Right atrium auricular region (tissue), 2 donors: ENCODE data around the gene CEP164. TPM values are rescaled to one million over a fixed set of nuclear protein-coding genes. Genes with fewer than 3 reads are reported as not detected.

Source experiments
- DNase-seq: peaks from one replicate; pipeline ENCODE4 v3.0.0-alpha.2; 2019; ENCODE audit warnings: low spot score
- H3K27ac ChIP-seq, 2 donors: fragments of 200-600 bp; sonication (generic); 1 replicate in 1 of 2; 2 replicates in 1 of 2; pipeline ENCODE4 v1.5.1; 2016 to 2019
- H3K27me3 ChIP-seq, 2 donors: fragments of 200-600 bp; sonication (generic); one replicate each; pipeline versions ENCODE4 v1.5.1 to v1.6.0; 2017 to 2019
- H3K36me3 ChIP-seq: fragments of 200-600 bp; sonication (generic); one replicate; pipeline ENCODE4 v1.5.1; 2016
- H3K4me1 ChIP-seq, 2 donors: fragments of 200-600 bp; sonication (generic); one replicate each; pipeline versions ENCODE4 v1.5.1 to v1.6.0; 2017 to 2019
- H3K4me3 ChIP-seq, 2 donors: fragments of 200-600 bp; sonication (generic); 1 replicate in 1 of 2; 2 replicates in 1 of 2; pipeline ENCODE4 v1.5.1; 2017 to 2019; ENCODE audit warnings: mild to moderate bottlenecking in 1 of 2, moderate library complexity in 1 of 2
- H3K9me3 ChIP-seq, 2 donors: fragments of 200-600 bp; sonication (generic); one replicate each; pipeline ENCODE4 v1.5.1; 2019
- CTCF ChIP-seq, 2 donors: fragments of 200-600 bp; sonication (generic); IDR thresholded peaks; one replicate each; pipeline ENCODE4 v1.5.1; 2019; ENCODE audit warnings: antibody characterized with exemption in 2 of 2
- total RNA-seq, 2 donors: library from RNA; depleted of rRNA; stranded (reverse); fragments of >200 nt; gene quantifications; one replicate each; pipeline ENCODE4 v1.1.0, GENCODE V29; 2016

The CEP164 gene
- total RNA-seq, 2 donors from 2014 or later, result 3.3 to 7.6 TPM

GRCh38 chr11:117387992-117388755 is 60.5 kb downstream of the CEP164 start:
- DNase-seq, result no peak
- H3K9me3 ChIP-seq, result no peaks in the 10 kb centered on the region
- TF ChIP-seq CTCF (IDR thresholded peaks at IDR 0.05), result no peak
- no peaks in the 10 kb centered on the region for H3K27me3 ChIP-seq
- no peaks in the 10 kb centered on the region for H3K4me1 ChIP-seq
- no peak overlapping the region for H3K4me3 ChIP-seq
- H3K27ac ChIP-seq, result no peak overlapping the region
- peaks cover 47% of the 10 kb centered on the region for H3K36me3 ChIP-seq

- H3K9me3 ChIP-seq, result no peaks in the 10 kb centered on the region
- H3K27ac ChIP-seq, result no peak overlapping the region
- no peak for TF ChIP-seq CTCF (IDR thresholded peaks at IDR 0.05)
- peaks cover 65% of the 10 kb centered on the region for H3K36me3 ChIP-seq
- no peak overlapping the region for H3K4me3 ChIP-seq
- no peaks in the 10 kb centered on the region for H3K4me1 ChIP-seq
- no peak for DNase-seq
- H3K27me3 ChIP-seq, result no peaks in the 10 kb centered on the region
Observed at GRCh38 chr11:117390743-117391142, 63.1 kb downstream of the CEP164 start.

GRCh38 chr11:117391181-117391580 is 63.5 kb downstream of the CEP164 start:
- no peak overlapping the region for H3K4me3 ChIP-seq
- no peaks in the 10 kb centered on the region for H3K27me3 ChIP-seq
- H3K9me3 ChIP-seq, result no peaks in the 10 kb centered on the region
- H3K4me1 ChIP-seq, result no peaks in the 10 kb centered on the region
- DNase-seq, result no peak
- TF ChIP-seq CTCF (IDR thresholded peaks at IDR 0.05), result no peak
- peaks cover 65% of the 10 kb centered on the region for H3K36me3 ChIP-seq
- H3K27ac ChIP-seq, result no peak overlapping the region

GRCh38 chr11:117392001-117392690 is 64.5 kb downstream of the CEP164 start:
- H3K27ac ChIP-seq, result no peak overlapping the region
- no peak for DNase-seq
- H3K9me3 ChIP-seq, result no peaks in the 10 kb centered on the region
- no peaks in the 10 kb centered on the region for H3K27me3 ChIP-seq
- TF ChIP-seq CTCF (IDR thresholded peaks at IDR 0.05), result no peak
- peaks cover 65% of the 10 kb centered on the region for H3K36me3 ChIP-seq
- H3K4me1 ChIP-seq, result no peaks in the 10 kb centered on the region
- H3K4me3 ChIP-seq, result no peak overlapping the region

GRCh38 chr11:117392979-117393378 is 65.3 kb downstream of the CEP164 start:
- no peak overlapping the region for H3K4me3 ChIP-seq
- no peak for TF ChIP-seq CTCF (IDR thresholded peaks at IDR 0.05)

More at GRCh38 chr11:117392979-117393378, 65.3 kb downstream of the CEP164 start:
- no peak overlapping the region for H3K27ac ChIP-seq
- H3K36me3 ChIP-seq, result peaks cover 68% of the 10 kb centered on the region
- H3K9me3 ChIP-seq, result no peaks in the 10 kb centered on the region
- DNase-seq, result no peak
- H3K27me3 ChIP-seq, result no peaks in the 10 kb centered on the region
- H3K4me1 ChIP-seq, result no peaks in the 10 kb centered on the region
